CD1c-positive myeloid dendritic cell (primary cell): ENCODE data around the gene KIF14.

Source experiments
- DNase-seq: peaks from one replicate; pipeline ENCODE4 v3.0.0-alpha.2; 2016; ENCODE audit errors: extremely low spot score

KIF14 gene, protein sequence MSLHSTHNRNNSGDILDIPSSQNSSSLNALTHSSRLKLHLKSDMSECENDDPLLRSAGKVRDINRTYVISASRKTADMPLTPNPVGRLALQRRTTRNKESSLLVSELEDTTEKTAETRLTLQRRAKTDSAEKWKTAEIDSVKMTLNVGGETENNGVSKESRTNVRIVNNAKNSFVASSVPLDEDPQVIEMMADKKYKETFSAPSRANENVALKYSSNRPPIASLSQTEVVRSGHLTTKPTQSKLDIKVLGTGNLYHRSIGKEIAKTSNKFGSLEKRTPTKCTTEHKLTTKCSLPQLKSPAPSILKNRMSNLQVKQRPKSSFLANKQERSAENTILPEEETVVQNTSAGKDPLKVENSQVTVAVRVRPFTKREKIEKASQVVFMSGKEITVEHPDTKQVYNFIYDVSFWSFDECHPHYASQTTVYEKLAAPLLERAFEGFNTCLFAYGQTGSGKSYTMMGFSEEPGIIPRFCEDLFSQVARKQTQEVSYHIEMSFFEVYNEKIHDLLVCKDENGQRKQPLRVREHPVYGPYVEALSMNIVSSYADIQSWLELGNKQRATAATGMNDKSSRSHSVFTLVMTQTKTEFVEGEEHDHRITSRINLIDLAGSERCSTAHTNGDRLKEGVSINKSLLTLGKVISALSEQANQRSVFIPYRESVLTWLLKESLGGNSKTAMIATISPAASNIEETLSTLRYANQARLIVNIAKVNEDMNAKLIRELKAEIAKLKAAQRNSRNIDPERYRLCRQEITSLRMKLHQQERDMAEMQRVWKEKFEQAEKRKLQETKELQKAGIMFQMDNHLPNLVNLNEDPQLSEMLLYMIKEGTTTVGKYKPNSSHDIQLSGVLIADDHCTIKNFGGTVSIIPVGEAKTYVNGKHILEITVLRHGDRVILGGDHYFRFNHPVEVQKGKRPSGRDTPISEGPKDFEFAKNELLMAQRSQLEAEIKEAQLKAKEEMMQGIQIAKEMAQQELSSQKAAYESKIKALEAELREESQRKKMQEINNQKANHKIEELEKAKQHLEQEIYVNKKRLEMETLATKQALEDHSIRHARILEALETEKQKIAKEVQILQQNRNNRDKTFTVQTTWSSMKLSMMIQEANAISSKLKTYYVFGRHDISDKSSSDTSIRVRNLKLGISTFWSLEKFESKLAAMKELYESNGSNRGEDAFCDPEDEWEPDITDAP (N-terminal part only)

DNA sequence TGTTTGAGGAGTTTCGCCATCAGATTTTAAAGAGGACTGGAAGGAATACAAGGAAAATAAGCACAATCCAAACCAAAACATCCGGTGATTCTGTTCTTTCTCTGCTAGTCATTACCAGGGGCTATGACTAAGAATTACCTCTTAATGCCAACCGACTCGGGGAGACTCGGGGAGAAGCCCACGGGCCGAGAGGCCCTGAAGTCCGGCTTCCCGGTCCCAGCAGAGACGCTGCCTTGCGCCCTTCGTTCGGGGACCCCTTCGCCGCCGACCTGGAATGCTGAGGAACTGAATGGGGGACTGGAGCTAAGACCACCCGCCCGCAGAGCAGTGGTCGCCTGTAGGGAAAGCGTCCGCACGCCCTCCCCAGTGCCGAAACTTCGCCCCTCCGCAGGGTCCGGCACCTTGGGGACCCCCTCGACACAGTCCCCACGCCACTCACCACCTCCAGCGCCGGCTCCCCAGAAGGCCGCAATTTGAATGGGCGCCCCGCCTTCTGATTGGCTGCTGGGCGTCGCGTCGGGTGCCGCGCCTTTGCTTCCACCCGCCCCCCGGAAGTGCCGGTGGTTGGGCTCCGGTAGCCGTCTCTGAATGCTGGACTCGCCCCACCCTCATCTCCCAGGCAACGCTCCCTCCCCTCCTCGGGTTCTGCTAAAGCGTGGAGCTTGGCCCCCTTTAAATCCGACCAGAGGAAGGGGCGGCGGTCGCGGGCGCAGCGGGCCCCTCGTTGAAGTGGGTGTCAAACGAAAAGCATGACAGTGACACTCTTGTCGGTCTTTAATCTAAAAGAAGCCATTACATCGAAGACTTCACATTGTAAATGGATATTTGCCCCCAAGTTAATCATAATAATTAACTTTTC lies at the start of gene KIF14:
KIF14 (minus strand) TSS at position 479 of the 859 bp plus-strand sequence. CDS start 2,028 bp downstream, outside the sequence.
- DNase-seq: peak; percentile 97

DNA sequence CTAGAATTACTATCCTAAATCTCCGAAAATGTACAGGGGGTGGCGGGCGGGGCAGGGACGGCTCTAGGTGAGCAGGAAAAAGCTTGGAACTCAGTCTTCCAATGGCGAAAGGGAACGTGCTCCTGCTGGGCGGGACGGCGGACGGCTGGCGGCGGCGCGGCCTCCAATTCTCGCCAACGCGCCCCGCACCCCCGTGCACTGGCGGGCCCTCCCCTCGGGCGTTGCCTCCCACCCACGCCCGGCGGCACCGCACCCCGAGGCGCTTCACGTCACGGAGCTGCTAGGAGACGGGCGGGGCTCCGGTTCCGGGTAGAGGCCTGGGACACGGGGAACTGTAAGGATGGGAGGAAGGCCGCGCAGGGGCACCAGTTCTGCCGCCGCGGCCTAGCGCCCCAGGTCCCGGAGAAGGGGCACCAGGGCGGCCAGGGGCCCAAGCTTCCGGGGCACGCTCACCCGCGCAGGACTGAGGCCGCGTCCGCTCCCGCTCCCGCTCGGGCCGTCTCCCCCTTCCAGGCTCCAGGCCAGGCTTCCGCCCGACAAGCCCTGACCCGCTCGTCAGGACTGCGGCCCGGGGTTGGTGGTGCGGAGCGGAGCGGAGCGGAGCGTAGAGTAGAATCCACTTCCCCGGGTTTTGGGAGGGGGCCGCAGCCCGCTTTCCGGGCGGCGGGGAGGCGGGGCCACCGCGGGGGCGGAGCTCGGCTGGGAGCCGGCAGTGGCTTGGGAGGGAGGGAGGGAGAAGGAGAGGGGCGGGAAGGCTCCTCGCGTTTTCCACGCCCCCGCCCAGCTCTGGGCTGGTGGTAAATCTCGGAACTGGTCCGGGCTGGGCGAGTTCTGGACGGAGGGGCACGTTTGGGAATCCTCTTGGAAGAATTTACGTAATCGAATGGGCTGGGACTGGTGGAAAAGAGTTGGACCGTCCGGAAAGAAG lies 49.0 kb upstream of the KIF14 start, which contains the start of gene DDX59:
DDX59 (minus strand) TSS at position 594 of the 928 bp plus-strand sequence. CDS start 3,167 bp downstream, outside the sequence.
- DNase-seq: peak; percentile 98

- DNase-seq: no peak
Measured at GRCh38 chr1:200668514-200669313, 48.2 kb upstream of the KIF14 start.

DNA sequence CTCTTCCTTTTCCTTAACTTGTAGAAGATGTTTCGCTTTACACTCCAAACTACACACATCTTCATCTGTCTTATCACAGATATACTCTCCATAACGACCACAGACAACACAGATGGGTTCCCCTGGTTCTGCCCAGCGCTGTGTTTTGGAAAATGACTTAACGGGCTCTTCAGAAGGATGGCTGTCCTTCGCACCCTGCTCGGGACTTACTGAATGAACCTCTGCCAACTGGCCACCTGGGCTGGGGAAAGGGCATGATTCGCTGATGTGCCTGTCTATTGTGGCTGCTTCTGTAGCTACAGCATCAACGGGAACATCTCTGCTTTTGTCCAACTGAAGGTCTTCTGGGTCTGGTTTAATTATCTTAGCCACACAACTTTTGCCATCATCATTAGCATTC lies 45.8 kb upstream of the KIF14 start:
- no peak for DNase-seq

DNA sequence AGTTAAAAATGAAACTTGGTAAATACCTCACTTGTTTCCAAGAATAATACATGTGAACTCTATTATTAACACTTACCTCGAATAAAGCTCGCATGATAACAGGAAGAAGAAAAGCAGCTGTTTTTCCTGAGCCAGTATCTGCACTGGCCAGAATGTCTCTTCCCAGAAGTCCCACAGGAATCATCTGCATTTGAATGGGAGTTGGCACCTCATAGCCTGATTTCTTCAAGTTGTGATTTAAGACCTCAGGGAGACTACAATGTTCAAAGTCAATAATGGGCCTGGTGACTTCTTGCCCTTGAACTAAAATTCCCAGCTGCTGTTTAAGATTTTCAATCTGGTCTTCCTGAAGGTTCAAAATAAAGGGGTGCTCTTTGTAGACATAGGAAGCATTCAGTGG lies 45.3 kb upstream of the KIF14 start:
- DNase-seq: no peak

DNA sequence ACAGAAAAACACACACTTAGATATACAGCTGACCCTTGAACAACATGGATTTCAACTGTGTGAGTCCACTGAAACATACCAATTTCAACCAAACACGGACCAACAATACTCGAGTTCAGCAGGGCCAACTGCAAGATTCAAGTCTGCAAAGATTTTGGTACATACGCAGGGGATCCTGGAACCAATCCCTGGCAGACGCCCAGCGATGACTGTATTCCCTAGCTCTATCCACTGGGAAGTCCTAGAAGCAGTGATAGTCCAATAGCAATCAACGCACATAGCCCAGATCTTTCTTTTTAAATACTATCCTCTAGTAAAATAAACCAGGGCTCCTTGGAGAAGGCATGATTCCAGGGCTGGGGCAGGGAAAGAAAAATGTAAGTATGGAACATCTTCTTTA lies 40.2 kb upstream of the KIF14 start:
- DNase-seq: no peak

DNA sequence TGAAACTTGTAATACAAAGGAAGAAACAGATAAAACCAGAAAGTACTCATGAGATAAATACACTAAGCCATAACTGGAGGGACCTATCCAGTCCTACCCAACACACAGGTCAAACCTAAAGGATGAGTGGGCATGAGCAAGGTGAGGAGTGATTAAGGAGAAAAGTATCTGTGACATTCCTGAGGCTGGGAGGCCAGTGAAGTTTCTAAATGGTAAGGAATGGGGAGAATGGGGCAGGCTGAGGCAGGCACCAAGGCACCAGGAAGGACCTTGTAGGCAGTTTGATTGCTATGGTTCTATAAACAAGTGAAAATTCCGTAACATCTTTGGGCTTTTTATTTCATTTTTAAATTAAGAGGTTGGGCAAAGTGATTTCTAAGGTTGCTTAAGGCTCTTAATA lies 38.7 kb upstream of the KIF14 start:
- no peak for DNase-seq

DNA sequence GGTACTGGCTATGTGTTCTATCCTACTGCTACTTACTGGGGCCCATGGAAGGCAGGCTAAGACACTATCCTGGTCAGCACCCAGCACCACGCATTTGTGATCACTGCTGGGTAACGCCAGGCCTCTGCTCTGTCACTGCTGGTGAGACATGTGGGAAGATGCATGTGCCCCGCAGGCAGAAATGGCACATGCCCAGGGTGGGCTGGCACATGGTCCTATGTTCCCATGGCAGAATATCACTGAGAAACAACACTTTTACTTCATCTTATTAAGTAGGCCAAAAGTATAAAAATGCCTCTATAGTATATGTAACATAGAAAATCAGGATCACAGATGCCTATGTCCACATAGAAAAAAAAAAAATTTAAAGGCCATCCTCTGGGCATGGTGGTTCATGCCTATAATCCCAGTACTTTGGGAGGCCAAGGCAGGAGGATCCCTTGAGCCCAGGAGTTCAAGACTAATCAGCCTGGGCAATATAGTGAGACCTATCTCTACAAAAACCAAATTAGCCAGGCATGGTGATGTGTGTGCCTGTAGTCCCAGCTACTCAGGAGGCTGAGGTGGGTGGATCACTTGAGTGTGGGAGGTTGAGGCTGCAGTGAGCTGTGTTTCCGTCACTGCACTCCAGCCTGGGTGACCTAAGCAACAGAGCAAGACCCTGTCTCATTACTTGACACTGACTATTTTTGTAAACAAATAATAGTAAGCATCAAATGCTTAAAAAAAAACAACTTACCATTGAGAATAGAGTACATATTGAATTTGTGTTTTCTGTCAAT lies 37.7 kb upstream of the KIF14 start:
- DNase-seq: peak; percentile 44

DNA sequence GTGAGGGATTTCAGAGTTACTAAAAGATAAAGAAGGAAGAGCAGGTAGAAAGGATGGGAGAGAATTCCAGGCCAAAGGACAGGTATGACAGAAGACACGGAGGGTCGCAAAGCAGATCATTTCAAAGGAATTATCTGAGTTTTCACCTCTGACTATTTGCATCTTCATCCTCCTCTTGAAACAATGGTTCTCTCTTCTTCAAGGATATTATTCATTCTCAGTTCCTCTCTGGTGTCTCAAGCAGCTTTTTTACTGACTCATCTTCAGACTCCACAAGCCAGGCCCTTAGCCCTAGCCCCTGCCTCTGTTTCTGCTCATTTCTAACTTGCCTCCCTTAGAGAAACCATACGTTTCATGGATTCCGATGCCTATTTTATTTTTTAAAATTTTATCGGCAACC lies 34.1 kb upstream of the KIF14 start:
- DNase-seq: peak; percentile 68

GRCh38 chr1:200653022-200653462 lies 32.5 kb upstream of the KIF14 start:
- no peak for DNase-seq

GRCh38 chr1:200652378-200652777 lies 31.8 kb upstream of the KIF14 start:
- DNase-seq: no peak

- DNase-seq: peak; percentile 92
Measured at GRCh38 chr1:200646515-200646914, 26.0 kb upstream of the KIF14 start.

DNA sequence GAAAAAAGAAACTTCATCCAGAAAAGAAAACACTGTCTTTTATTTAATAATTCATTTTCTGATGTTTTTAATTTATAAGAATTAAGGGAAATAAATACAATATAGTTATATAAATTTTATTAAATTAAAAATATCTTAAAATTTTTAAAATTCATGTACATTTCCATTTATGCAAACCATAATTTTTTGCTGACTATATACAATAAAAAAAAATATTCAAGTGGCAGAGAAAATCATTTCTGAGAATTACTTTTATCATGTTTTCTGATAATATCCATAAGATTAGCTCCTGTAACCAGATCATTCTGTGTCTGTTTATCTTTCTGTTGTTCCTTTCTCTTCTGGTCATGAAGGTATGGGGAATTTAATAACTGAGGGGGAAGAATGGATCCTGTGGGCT lies 23.5 kb upstream of the KIF14 start:
- no peak for DNase-seq

DNA sequence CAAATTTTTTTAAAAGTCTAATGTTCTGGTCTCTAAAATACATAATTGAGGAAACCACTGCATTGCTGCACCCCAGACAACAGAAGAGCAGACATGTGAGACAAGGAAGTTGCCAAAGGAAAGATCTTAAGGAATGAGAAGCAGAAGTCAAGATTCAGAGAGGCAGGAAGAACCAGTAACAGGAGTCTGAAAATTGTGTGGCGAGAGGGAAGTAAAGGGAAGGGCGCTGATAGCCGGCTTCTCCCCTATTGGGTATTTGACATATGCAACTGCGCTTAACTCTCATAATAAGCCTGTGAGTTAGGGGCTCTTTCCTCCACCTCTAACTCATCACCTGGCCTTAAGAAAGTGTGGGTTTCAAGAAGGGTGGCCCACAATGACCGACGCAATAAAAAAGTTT lies 21.9 kb upstream of the KIF14 start:
- peak; percentile 86 for DNase-seq

- peak; percentile 38 for DNase-seq
Measured at GRCh38 chr1:200640963-200641401, 20.4 kb upstream of the KIF14 start.

GRCh38 chr1:200640373-200640962 lies 19.9 kb upstream of the KIF14 start:
- DNase-seq: no peak

DNA sequence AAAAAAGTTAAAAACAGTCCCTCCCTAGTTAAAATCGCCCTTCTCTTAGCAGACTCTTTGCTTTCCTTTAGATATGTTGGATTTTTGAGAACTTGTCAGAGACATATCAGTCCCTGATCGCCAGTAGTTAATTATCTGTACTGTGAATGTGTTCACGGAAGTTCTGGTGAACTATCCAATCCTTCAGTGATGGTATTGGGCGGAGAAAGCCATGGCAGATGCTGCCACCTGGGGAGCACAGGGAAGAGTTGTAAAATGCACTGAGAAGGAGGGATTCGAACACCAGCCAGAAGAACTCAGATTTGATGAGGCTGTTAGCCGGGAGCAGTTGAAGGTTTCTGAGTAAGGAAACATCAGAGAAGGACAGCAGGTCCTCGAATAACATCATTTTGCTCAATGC lies 17.5 kb upstream of the KIF14 start:
- DNase-seq: no peak

DNA sequence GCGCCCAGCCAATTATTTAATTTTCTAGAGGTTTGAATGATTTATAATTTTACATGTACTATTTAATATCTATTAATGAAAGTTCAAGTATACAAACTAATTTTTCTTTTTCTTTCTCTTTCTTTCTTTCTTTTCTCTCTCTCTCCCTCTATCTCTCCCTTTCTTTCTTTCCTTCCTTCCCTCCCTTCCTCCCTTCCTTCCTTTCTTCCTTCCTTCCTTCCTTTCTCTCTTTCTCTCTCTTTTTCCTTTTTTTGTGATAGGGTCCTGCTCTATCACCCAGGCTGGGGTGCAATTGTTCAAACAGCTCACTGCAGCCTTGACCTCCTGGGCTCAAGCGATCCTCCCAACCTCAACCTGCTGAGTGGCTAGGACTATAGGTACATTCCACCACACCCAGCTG lies 16.1 kb upstream of the KIF14 start:
- no peak for DNase-seq
